ENCODE measurements around the gene FGGY.
"Not testable (repeated sequence)": the region's sequence is repeated elsewhere in the genome, so short reads cannot be mapped to it uniquely, and the experiment has no call there.

DNA sequence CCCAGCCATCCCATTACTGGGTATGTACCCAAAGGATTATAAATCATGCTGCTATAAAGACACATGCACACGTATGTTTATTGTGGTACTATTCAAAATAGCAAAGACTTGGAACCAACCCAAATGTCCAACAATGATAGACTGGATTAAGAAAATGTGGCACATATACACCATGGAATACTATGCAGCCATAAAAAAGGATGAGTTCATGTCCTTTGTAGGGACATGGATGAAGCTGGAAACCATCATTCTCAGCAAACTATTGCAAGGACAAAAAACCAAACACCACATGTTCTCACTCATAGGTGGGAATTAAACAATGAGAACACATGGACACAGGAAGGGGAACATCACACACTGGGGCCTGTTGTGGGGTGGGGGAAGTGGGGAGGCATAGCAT lies 40.5 kb upstream of the FGGY start:
- not testable (repeated sequence) for TF ChIP-seq POLR2A (IDR thresholded peaks at IDR 0.05; ENCODE audit: low read depth); POLR2AphosphoS5 (IDR thresholded peaks at IDR 0.05); EP300 (IDR thresholded peaks at IDR 0.05)
- TF ChIP-seq, protein P1, sequence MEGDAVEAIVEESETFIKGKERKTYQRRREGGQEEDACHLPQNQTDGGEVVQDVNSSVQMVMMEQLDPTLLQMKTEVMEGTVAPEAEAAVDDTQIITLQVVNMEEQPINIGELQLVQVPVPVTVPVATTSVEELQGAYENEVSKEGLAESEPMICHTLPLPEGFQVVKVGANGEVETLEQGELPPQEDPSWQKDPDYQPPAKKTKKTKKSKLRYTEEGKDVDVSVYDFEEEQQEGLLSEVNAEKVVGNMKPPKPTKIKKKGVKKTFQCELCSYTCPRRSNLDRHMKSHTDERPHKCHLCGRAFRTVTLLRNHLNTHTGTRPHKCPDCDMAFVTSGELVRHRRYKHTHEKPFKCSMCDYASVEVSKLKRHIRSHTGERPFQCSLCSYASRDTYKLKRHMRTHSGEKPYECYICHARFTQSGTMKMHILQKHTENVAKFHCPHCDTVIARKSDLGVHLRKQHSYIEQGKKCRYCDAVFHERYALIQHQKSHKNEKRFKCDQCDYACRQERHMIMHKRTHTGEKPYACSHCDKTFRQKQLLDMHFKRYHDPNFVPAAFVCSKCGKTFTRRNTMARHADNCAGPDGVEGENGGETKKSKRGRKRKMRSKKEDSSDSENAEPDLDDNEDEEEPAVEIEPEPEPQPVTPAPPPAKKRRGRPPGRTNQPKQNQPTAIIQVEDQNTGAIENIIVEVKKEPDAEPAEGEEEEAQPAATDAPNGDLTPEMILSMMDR (IDR thresholded peaks at IDR 0.05), result not testable (repeated sequence)

Measured in esophagus muscularis mucosa (tissue), 4 donors.